HG03558 (cell line): ENCODE results near the gene ANKRD33.

Source experiments
- ATAC-seq: cut with Tn5 transposase; IDR thresholded peaks from one replicate; pipeline ENCODE4 v1.9.1; 2021; ENCODE audit warnings: moderate number of reproducible peaks; ENCODE audit not compliant: unreplicated experiment; ENCODE audit errors: extremely low read depth

Gene ANKRD33

GRCh38 chr12:51887476-51888315, at the start of gene ANKRD33:
Gene ANKRD33 (plus strand): TSS chr12:51888103. CDS start chr12:51888187, 84 bp downstream.
- no peak for ATAC-seq

- ATAC-seq, result no peak
Measured at GRCh38 chr12:51838762-51839161, 49.1 kb upstream of the ANKRD33 start.

GRCh38 chr12:51839310-51839947, 48.5 kb upstream of the ANKRD33 start:
- no peak for ATAC-seq

- ATAC-seq, result no peak
Measured at GRCh38 chr12:51840966-51841365, 46.9 kb upstream of the ANKRD33 start.

- no peak for ATAC-seq
Measured at GRCh38 chr12:51841727-51842126, 46.2 kb upstream of the ANKRD33 start.

GRCh38 chr12:51844854-51845253, 43.0 kb upstream of the ANKRD33 start:
- ATAC-seq, result no peak

GRCh38 chr12:51845482-51845881, 42.4 kb upstream of the ANKRD33 start:
- ATAC-seq, result no peak

- ATAC-seq, result no peak
Measured at GRCh38 chr12:51846271-51846691, 41.6 kb upstream of the ANKRD33 start.

GRCh38 chr12:51846911-51847642, 40.8 kb upstream of the ANKRD33 start:
- ATAC-seq, result no peak

- no peak for ATAC-seq
Measured at GRCh38 chr12:51847643-51848325, 40.1 kb upstream of the ANKRD33 start.

GRCh38 chr12:51848326-51848727, 39.6 kb upstream of the ANKRD33 start, which contains the start of gene FIGNL2:
Gene FIGNL2 (minus strand): TSS chr12:51848718. CDS start chr12:51822413, 26,305 bp downstream.
- no peak for ATAC-seq

- ATAC-seq, result no peak
Measured at GRCh38 chr12:51848841-51849735, 38.8 kb upstream of the ANKRD33 start.

GRCh38 chr12:51850081-51850964, 37.6 kb upstream of the ANKRD33 start:
- ATAC-seq, result no peak

- ATAC-seq, result no peak
Measured at GRCh38 chr12:51850965-51851299, 37.0 kb upstream of the ANKRD33 start.

- ATAC-seq, result no peak
Measured at GRCh38 chr12:51851413-51852124, 36.3 kb upstream of the ANKRD33 start.

- no peak for ATAC-seq
Measured at GRCh38 chr12:51852404-51853137, 35.3 kb upstream of the ANKRD33 start.
